HuH-7 (cell line): Measurements from ENCODE around the gene PRDM10.
A peak's percentile ranks its signal among the peaks of the same experiment; 100 is the strongest.
"Not testable (repeated sequence)": the region's sequence is repeated elsewhere in the genome, so short reads cannot be mapped to it uniquely, and the experiment has no call there.

Experiments
- DNase-seq: peaks from one replicate; pipeline ENCODE4 v3.0.0; 2011; ENCODE audit warnings: low spot score

The PRDM10 gene

GRCh38 chr11:129895126-129896041, 107.3 kb downstream of the PRDM10 start, which contains the start of gene NFRKB:
TSS of gene NFRKB (minus strand) at chr11:129895578. CDS start at chr11:129892849, 2,729 bp downstream.
- peak; percentile 93 for DNase-seq

- DNase-seq: no peak
Observed at GRCh38 chr11:129894278-129895125, 108.1 kb downstream of the PRDM10 start.

GRCh38 chr11:129888451-129888850, 114.2 kb downstream of the PRDM10 start:
- DNase-seq: no peak

- no peak for DNase-seq
Observed at GRCh38 chr11:129885381-129885780, 117.3 kb downstream of the PRDM10 start.

GRCh38 chr11:129884581-129884980, 118.1 kb downstream of the PRDM10 start:
- no peak for DNase-seq

GRCh38 chr11:129881570-129882170, 121.0 kb downstream of the PRDM10 start:
- peak; percentile 66 for DNase-seq

- no peak for DNase-seq
Observed at GRCh38 chr11:129880311-129880710, 122.3 kb downstream of the PRDM10 start.

GRCh38 chr11:129871914-129872313, 130.7 kb downstream of the PRDM10 start:
- DNase-seq: no peak

GRCh38 chr11:129868626-129869025, 134.0 kb downstream of the PRDM10 start:
- not testable (repeated sequence) for DNase-seq

- DNase-seq: peak; percentile 55
Observed at GRCh38 chr11:129866311-129866710, 136.3 kb downstream of the PRDM10 start.

- no peak for DNase-seq
Observed at GRCh38 chr11:129865701-129866100, 136.9 kb downstream of the PRDM10 start.

GRCh38 chr11:129864811-129865210, 137.8 kb downstream of the PRDM10 start:
- DNase-seq: no peak

- peak; percentile 76 for DNase-seq
Observed at GRCh38 chr11:129861702-129862522, 140.7 kb downstream of the PRDM10 start.

GRCh38 chr11:129856036-129856435, 146.6 kb downstream of the PRDM10 start:
- DNase-seq: no peak

- no peak for DNase-seq
Observed at GRCh38 chr11:129855086-129855485, 147.5 kb downstream of the PRDM10 start.

GRCh38 chr11:129854232-129854805, 148.3 kb downstream of the PRDM10 start:
- DNase-seq: no peak

- peak; percentile 73 for DNase-seq
Observed at GRCh38 chr11:129853518-129854231, 149.0 kb downstream of the PRDM10 start.

- no peak for DNase-seq
Observed at GRCh38 chr11:129852125-129852740, 150.4 kb downstream of the PRDM10 start.
